HG03045 (cell line): ENCODE data around the gene EIF1AD.
"Not testable (repeated sequence)": the region's sequence is repeated elsewhere in the genome, so short reads cannot be mapped to it uniquely, and the experiment has no call there.

ENCODE experiments used
- ATAC-seq: cut with Tn5 transposase; IDR thresholded peaks from one replicate; pipeline ENCODE4 v1.9.1; 2021; ENCODE audit warnings: mild to moderate bottlenecking, moderate library complexity; ENCODE audit not compliant: unreplicated experiment

EIF1AD gene

GRCh38 chr11:65973439-65974110 is 28.4 kb downstream of the EIF1AD start:
- no peak for ATAC-seq

GRCh38 chr11:65972116-65972515 is 29.8 kb downstream of the EIF1AD start:
- ATAC-seq, result no peak

GRCh38 chr11:65968600-65969482 is 33.1 kb downstream of the EIF1AD start:
- ATAC-seq, result no peak

GRCh38 chr11:65967329-65967934 is 34.5 kb downstream of the EIF1AD start:
- no peak for ATAC-seq

GRCh38 chr11:65965986-65966762 is 35.8 kb downstream of the EIF1AD start:
- no peak for ATAC-seq

- ATAC-seq, result no peak
Measured at GRCh38 chr11:65964906-65965305, 37.1 kb downstream of the EIF1AD start.

GRCh38 chr11:65962141-65962564 is 39.8 kb downstream of the EIF1AD start:
- ATAC-seq, result no peak

- peak; percentile 84 for ATAC-seq
Measured at GRCh38 chr11:65961267-65962140, 40.5 kb downstream of the EIF1AD start, which contains the start of gene SART1. SART1 (plus strand) TSS chr11:65961734; CDS start chr11:65961781, 47 bp downstream.

GRCh38 chr11:65960824-65961266 is 41.1 kb downstream of the EIF1AD start:
- ATAC-seq, result no peak

GRCh38 chr11:65958774-65959420 is 43.1 kb downstream of the EIF1AD start:
- no peak for ATAC-seq

GRCh38 chr11:65958291-65958690 is 43.7 kb downstream of the EIF1AD start:
- ATAC-seq, result no peak

GRCh38 chr11:65954771-65955170 is 47.2 kb downstream of the EIF1AD start:
- no peak for ATAC-seq

GRCh38 chr11:65953471-65953870 is 48.5 kb downstream of the EIF1AD start:
- ATAC-seq, result no peak

- no peak for ATAC-seq
Measured at GRCh38 chr11:65952052-65952521, 49.9 kb downstream of the EIF1AD start.

- ATAC-seq, result not testable (repeated sequence)
Measured at GRCh38 chr11:65951641-65952040, 50.3 kb downstream of the EIF1AD start.

- not testable (repeated sequence) for ATAC-seq
Measured at GRCh38 chr11:65950711-65951110, 51.2 kb downstream of the EIF1AD start.

GRCh38 chr11:65947603-65948125 is 54.3 kb downstream of the EIF1AD start:
- no peak for ATAC-seq

- ATAC-seq, result no peak
Measured at GRCh38 chr11:65947133-65947532, 54.8 kb downstream of the EIF1AD start.

- ATAC-seq, result no peak
Measured at GRCh38 chr11:65946655-65947054, 55.3 kb downstream of the EIF1AD start.
